Measurements from ENCODE around the gene MAPT.
"Not testable (repeated sequence)": the region's sequence is repeated elsewhere in the genome, so short reads cannot be mapped to it uniquely, and the experiment has no call there.

MAPT gene

DNA sequence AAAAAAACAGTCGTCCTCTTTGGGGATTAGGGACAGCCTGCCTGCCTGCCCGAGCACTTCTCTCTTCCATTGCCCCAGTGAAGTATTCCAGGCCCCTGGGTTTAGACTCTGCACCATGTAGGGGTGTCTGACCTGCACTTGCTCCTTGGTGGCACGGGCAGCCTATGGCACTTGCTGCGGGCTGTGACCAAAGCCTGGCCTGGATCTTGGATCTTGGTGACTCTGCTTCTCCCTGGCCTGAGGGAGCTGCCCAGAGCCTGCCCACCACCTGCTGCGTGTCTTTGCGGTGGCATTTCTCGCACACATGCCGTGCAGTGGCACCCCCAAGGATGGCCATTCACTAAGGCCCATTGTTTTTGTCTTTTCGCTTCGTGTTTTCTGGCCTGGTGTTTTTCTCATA is 98.5 kb downstream of the MAPT start:
- DNase-seq (ENCODE audit: low read depth), result no peak

GRCh38 chr17:45993962-45994627 is 99.7 kb downstream of the MAPT start:
- no peak for DNase-seq (ENCODE audit: low read depth)

DNA sequence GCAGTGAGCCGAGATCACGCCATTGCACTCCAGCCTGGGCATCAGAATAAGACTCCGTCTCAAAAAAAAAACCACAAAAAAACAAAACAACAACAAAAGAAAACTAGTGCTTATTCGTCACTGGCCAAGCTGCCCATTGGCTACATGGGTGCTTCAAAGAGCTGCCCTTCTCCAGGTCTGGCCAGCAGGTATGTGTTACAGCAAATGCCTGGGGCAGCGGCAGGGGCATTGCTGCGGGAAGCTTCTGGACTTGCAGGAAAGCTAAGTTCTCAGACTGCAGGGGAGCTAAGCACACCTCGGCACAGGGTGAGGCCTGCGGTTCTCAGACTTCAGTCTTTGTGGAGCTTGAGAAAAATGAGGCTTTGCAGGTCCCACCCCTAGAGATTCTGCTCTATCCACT is 100.6 kb downstream of the MAPT start:
- no peak for DNase-seq (ENCODE audit: low read depth)

DNA sequence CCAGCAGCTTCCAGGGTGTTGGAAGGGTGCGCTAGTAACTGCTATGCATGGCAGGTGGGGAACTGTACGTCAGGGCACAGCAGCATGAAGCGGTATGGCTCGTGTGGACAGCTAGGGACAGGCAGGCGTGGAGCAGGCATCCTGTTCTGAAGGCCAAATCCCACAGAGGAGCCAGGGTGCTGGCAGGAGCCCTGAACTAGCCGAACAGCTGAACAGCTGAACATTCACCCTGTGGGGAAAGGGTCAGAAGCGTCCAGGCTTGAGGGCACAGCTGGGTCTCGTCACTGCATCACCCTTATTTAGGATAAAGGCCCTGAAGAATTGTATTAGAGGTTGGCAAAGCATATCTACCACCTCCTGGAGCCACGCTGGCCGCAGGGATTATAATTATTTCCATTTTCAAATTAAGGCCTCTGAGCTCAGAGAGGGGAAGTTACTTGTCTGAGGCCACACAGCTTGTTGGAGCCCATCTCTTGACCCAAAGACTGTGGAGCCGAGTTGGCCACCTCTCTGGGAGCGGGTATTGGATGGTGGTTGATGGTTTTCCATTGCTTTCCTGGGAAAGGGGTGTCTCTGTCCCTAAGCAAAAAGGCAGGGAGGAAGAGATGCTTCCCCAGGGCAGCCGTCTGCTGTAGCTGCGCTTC is 101.4 kb downstream of the MAPT start:
- no peak for DNase-seq (ENCODE audit: low read depth)

GRCh38 chr17:45996282-45996937 is 102.1 kb downstream of the MAPT start:
- DNase-seq (ENCODE audit: low read depth), result no peak

DNA sequence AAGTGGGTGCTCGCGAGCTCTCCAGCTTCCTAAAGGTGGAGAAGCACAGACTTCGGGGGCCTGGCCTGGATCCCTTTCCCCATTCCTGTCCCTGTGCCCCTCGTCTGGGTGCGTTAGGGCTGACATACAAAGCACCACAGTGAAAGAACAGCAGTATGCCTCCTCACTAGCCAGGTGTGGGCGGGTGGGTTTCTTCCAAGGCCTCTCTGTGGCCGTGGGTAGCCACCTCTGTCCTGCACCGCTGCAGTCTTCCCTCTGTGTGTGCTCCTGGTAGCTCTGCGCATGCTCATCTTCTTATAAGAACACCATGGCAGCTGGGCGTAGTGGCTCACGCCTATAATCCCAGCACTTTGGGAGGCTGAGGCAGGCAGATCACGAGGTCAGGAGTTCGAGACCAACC is 102.8 kb downstream of the MAPT start:
- no peak for DNase-seq (ENCODE audit: low read depth)

GRCh38 chr17:45997624-45998023 is 103.3 kb downstream of the MAPT start:
- DNase-seq (ENCODE audit: low read depth), result peak; percentile 59

GRCh38 chr17:45998987-45999899 is 104.9 kb downstream of the MAPT start, which contains the start of gene STH:
Gene STH (plus strand): TSS chr17:45999250. CDS start chr17:45999280, 30 bp downstream.
- no peak for DNase-seq (ENCODE audit: low read depth)

DNA sequence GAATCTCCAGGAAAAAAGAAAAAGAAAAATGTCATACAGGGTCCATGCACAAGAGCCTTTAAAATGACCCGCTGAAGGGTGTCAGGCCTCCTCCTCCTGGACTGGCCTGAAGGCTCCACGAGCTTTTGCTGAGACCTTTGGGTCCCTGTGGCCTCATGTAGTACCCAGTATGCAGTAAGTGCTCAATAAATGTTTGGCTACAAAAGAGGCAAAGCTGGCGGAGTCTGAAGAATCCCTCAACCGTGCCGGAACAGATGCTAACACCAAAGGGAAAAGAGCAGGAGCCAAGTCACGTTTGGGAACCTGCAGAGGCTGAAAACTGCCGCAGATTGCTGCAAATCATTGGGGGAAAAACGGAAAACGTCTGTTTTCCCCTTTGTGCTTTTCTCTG is 105.5 kb downstream of the MAPT start:
- no peak for DNase-seq (ENCODE audit: low read depth)

GRCh38 chr17:46000292-46000691 is 105.9 kb downstream of the MAPT start:
- DNase-seq (ENCODE audit: low read depth), result no peak

- DNase-seq (ENCODE audit: low read depth), result no peak
These were observed 106.4 kb downstream of the MAPT start for GRCh38 chr17:46000757-46001156.

- no peak for DNase-seq (ENCODE audit: low read depth)
These were observed 107.3 kb downstream of the MAPT start for GRCh38 chr17:46001390-46002310.

DNA sequence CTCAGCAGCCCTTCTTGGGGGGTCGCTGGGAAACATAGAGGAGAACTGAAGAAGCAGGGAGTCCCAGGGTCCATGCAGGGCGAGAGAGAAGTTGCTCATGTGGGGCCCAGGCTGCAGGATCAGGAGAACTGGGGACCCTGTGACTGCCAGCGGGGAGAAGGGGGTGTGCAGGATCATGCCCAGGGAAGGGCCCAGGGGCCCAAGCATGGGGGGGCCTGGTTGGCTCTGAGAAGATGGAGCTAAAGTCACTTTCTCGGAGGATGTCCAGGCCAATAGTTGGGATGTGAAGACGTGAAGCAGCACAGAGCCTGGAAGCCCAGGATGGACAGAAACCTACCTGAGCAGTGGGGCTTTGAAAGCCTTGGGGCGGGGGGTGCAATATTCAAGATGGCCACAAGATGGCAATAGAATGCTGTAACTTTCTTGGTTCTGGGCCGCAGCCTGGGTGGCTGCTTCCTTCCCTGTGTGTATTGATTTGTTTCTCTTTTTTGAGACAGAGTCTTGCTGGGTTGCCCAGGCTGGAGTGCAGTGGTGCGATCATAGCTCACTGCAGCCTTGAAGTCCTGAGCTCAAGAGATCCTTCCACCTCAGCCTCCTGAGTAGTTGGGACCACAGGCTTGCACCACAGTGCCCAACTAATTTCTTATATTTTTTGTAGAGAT is 108.1 kb downstream of the MAPT start:
- DNase-seq (ENCODE audit: low read depth), result peak; percentile 67

- no peak for DNase-seq (ENCODE audit: low read depth)
These were observed 108.6 kb downstream of the MAPT start for GRCh38 chr17:46002973-46003316.

GRCh38 chr17:46003907-46004748 is 109.8 kb downstream of the MAPT start:
- DNase-seq (ENCODE audit: low read depth), result peak; percentile 17

GRCh38 chr17:46006082-46006481 is 111.7 kb downstream of the MAPT start:
- not testable (repeated sequence) for DNase-seq (ENCODE audit: low read depth)

DNA sequence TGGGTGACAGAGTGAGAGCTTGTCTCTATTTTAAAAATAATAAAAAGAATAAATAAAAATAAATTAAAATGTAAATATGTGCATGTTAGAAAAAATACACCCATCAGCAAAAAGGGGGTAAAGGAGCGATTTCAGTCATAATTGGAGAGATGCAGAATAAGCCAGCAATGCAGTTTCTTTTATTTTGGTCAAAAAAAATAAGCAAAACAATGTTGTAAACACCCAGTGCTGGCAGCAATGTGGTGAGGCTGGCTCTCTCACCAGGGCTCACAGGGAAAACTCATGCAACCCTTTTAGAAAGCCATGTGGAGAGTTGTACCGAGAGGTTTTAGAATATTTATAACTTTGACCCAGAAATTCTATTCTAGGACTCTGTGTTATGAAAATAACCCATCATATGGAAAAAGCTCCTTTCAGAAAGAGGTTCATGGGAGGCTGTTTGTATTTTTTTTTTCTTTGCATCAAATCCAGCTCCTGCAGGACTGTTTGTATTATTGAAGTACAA is 113.2 kb downstream of the MAPT start:
- no peak for DNase-seq (ENCODE audit: low read depth)

DNA sequence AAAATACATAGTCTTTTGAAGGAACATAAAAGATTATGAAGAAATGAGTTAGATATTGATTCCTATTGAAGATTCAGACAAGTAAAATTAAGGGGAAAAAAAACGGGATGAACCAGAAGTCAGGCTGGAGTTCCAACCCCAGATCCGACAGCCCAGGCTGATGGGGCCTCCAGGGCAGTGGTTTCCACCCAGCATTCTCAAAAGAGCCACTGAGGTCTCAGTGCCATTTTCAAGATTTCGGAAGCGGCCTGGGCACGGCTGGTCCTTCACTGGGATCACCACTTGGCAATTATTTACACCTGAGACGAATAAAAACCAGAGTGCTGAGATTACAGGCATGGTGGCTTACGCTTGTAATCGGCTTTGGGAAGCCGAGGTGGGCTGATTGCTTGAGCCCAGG is 114.2 kb downstream of the MAPT start:
- DNase-seq (ENCODE audit: low read depth), result no peak

Measured in EH (cell line).